ENCODE results near the gene HSPBP1.

DNA sequence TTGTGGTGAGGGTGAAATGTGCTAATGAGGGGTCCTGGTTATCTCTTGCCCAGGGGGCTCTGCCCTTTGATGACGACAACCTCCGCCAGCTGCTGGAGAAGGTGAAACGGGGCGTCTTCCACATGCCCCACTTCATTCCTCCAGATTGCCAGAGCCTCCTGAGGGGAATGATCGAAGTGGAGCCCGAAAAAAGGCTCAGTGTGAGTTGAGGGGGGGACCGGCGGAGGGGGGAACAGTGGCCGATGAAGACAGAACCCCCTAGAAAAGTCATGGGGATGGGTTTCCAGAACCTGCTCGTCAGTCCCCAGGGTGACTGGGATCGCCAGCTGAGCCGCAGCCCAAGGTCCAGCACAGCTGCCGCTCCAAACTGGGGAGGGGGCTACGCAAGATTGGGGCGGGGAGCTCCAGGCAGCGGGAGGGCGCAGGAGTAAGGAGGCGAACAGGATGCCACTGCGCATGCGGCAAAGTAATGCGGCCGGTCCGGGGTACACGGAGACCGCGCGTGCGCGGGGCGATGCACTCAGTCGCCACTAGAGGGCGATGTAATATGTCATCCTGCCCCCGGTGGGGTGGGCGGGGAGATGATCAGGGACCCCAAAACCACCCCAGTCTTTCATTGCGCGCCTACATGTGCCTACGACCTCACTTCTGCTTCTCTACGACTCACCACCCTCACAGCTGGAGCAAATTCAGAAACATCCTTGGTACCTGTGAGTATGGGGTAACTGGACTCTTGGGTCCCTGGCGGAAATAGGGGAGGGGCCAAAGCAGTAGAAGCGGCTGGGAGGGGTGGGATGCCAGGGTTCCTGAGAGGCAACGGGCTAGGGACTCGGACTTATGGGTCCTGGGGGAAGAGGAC is 21.8 kb upstream of the HSPBP1 start:
- TF ChIP-seq OSR1 (CRISPR knock-in tag; IDR thresholded peaks at IDR 0.05) (no peak), ZFP3 (CRISPR knock-in tag; IDR thresholded peaks at IDR 0.05) (no peak), BACH2 (CRISPR knock-in tag; IDR thresholded peaks at IDR 0.05; ENCODE audit: borderline replicate concordance) (no peak), POU6F1 (CRISPR knock-in tag; IDR thresholded peaks at IDR 0.05; ENCODE audit: borderline replicate concordance, low read depth) (no peak), ESRRG (CRISPR knock-in tag; IDR thresholded peaks at IDR 0.05) (no peak), PATZ1 (CRISPR knock-in tag; IDR thresholded peaks at IDR 0.05; ENCODE audit: borderline replicate concordance) (no peak), RARB (CRISPR knock-in tag; IDR thresholded peaks at IDR 0.05) (no peak), TSHZ2 (CRISPR knock-in tag; IDR thresholded peaks at IDR 0.05) (no peak), ZFP30 (CRISPR knock-in tag; IDR thresholded peaks at IDR 0.05) (no peak)

Data from SK-N-SH treated with all-trans-retinoic acid at 6 μM for 48 hours (cell line).